K562 (cell line): Measurements from ENCODE around the gene COL21A1.

Experiments
- CTCF ChIP-seq, 3 experiments: IDR thresholded peaks in 2 of 3; conservative IDR thresholded peaks in 1 of 3; 2 replicates each; pipeline ENCODE4 v1.5.1; 2011 to 2012; ENCODE audit warnings: low read length in 3 of 3, mild to moderate bottlenecking in 3 of 3, control low read depth in 2 of 3, improper control_type of control experiment in 1 of 3, inconsistent platforms in 1 of 3, low read depth in 1 of 3, mixed read lengths in 1 of 3, moderate library complexity in 1 of 3; ENCODE audit not compliant: insufficient read depth in 2 of 3
- GABPA ChIP-seq: fragments of 200-800 bp; sonication (Bioruptor generic); conservative IDR thresholded peaks from 2 replicates; pipeline ENCODE4 v1.6.1; 2016; ENCODE audit warnings: low read depth, missing genetic modification characterization, missing compliant biosample characterization
- SFPQ ChIP-seq: fragments of 200-400 bp; formaldehyde crosslinking; IDR thresholded peaks from 2 replicates; pipeline ENCODE4 v1.6.1; 2017; ENCODE audit warnings: mild to moderate bottlenecking, low read depth, low read length, moderate library complexity
- ZNF436 ChIP-seq: fragments of 250-450, 450-650 bp; sonication (Bioruptor Pico); formaldehyde crosslinking; IDR thresholded peaks from 2 replicates; pipeline ENCODE4 v1.7.0; 2020; ENCODE audit warnings: mild to moderate bottlenecking

- TF ChIP-seq ZNF436 (CRISPR knock-in tag) (no peak), CTCF (IDR thresholded peaks at IDR 0.05 in 2 of 3, conservative IDR thresholded peaks at IDR 0.05 in 1 of 3; ENCODE audit: insufficient read depth in 2 of 3, low read depth in 1 of 3, low read length in 3 of 3) (no peak), GABPA (tag) (no peak), SFPQ (no peak)
Measured at GRCh38 chr6:56065408-56065807, 182.0 kb downstream of the COL21A1 start.
